ENCODE results near the gene DGKZ.
"Not testable (repeated sequence)": the region's sequence is repeated elsewhere in the genome, so short reads cannot be mapped to it uniquely, and the experiment has no call there.

The DGKZ gene

DNA sequence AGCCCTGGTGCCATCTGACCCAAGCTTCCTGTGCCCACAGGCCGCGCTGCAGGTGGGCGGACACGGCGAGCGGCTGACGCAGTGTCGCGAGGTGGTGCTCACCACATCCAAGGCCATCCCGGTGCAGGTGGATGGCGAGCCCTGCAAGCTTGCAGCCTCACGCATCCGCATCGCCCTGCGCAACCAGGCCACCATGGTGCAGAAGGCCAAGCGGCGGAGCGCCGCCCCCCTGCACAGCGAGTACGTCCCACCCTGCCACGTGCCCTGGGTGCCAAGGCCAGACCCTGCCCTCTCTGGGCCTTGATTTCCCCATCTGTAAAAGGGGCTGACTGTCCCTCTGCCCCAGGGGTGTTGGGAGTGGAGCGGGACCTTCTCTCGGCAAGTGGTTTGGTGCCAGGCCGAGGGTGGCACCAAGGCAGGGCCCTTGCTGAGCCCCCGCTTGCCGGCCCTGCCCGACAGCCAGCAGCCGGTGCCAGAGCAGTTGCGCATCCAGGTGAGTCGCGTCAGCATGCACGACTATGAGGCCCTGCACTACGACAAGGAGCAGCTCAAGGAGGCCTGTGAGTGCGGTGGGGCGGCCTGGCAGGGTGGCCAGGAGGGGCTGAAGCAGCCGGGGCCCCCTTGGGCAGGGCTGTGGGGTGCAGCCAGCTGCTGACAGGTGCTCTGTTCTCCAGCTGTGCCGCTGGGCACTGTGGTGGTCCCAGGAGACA lies 28.3 kb downstream of the DGKZ start:
- TF ChIP-seq CTCF (IDR thresholded peaks at IDR 0.05; ENCODE audit: low read depth, low read length) = no peak
- in situ Hi-C loops (cut with HindIII; ENCODE audit: low sequenced_read_pairs) = no loop called here
- DNase-seq (ENCODE audit: low read depth, low spot score) = no peak

GRCh38 chr11:46376258-46377050 lies 29.2 kb downstream of the DGKZ start:
- no peak for TF ChIP-seq CTCF (IDR thresholded peaks at IDR 0.05; ENCODE audit: low read depth, low read length)
- in situ Hi-C loops (cut with HindIII; ENCODE audit: low sequenced_read_pairs) = no loop called here
- H3K4me3 ChIP-seq (ENCODE audit: low read depth, low read length) = no peak overlapping the region
- no peak for DNase-seq (ENCODE audit: low read depth, low spot score)

More for the DNA sequence above, 28.3 kb downstream of the DGKZ start:
- no peak overlapping the region for H3K4me3 ChIP-seq (ENCODE audit: low read depth, low read length)

DNA sequence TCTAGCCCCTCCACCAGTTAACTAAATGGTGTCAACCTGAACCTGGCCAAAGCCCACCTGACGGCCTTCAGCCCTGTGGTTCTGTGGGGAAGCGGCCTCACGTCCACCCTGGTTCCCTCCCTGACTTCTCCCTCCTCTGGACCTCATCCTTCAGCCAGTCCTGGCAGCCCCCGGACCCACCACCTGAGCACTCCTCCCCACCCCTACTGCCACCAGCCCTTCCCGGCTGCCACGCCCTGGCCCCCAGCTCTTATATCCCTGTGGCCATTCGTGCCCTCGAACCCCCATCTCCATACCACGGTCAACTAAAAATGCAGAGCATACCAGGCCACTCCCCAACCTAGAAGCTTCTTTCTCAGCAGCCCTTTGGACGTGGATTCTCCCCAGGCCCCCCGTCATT lies 30.0 kb downstream of the DGKZ start:
- no peak overlapping the region for H3K4me3 ChIP-seq (ENCODE audit: low read depth, low read length)
- in situ Hi-C loops (cut with HindIII; ENCODE audit: low sequenced_read_pairs) = no loop called here
- TF ChIP-seq CTCF (IDR thresholded peaks at IDR 0.05; ENCODE audit: low read depth, low read length) = no peak
- DNase-seq (ENCODE audit: low read depth, low spot score) = no peak

- no peak overlapping the region for H3K4me3 ChIP-seq (ENCODE audit: low read depth, low read length)
- no peak for TF ChIP-seq CTCF (IDR thresholded peaks at IDR 0.05; ENCODE audit: low read depth, low read length)
- in situ Hi-C loops (cut with HindIII; ENCODE audit: low sequenced_read_pairs) = no loop called here
- DNase-seq (ENCODE audit: low read depth, low spot score) = no peak
These were observed 30.6 kb downstream of the DGKZ start for GRCh38 chr11:46377831-46378230.

DNA sequence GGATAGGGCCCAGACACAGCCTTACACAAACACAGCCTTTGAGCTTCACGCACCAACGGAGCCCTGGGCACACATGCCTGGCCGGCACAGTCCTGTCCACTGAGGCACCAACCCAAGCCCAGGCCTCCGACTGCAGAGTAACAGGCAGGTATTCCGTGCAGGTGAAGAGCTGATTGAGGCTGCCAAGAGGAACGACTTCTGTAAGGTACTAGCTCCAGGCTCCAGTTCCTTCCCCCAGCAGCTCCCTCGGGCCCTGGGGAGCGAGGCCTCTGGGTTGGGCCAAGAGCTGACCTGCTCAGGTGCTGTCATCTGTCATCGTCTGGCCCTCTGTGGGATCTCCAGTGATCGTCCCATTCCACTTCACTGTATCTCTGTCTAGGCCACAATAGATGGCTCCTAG lies 31.0 kb downstream of the DGKZ start:
- in situ Hi-C loops (cut with HindIII; ENCODE audit: low sequenced_read_pairs) = no loop called here
- H3K4me3 ChIP-seq (ENCODE audit: low read depth, low read length) = no peak overlapping the region
- TF ChIP-seq CTCF (IDR thresholded peaks at IDR 0.05; ENCODE audit: low read depth, low read length) = no peak
- no peak for DNase-seq (ENCODE audit: low read depth, low spot score)

- DNase-seq (ENCODE audit: low read depth, low spot score) = no peak
- in situ Hi-C loops (cut with HindIII; ENCODE audit: low sequenced_read_pairs) = no loop called here
- no peak for TF ChIP-seq CTCF (IDR thresholded peaks at IDR 0.05; ENCODE audit: low read depth, low read length)
- no peak overlapping the region for H3K4me3 ChIP-seq (ENCODE audit: low read depth, low read length)
These were observed 31.7 kb downstream of the DGKZ start for GRCh38 chr11:46378811-46379481.

DNA sequence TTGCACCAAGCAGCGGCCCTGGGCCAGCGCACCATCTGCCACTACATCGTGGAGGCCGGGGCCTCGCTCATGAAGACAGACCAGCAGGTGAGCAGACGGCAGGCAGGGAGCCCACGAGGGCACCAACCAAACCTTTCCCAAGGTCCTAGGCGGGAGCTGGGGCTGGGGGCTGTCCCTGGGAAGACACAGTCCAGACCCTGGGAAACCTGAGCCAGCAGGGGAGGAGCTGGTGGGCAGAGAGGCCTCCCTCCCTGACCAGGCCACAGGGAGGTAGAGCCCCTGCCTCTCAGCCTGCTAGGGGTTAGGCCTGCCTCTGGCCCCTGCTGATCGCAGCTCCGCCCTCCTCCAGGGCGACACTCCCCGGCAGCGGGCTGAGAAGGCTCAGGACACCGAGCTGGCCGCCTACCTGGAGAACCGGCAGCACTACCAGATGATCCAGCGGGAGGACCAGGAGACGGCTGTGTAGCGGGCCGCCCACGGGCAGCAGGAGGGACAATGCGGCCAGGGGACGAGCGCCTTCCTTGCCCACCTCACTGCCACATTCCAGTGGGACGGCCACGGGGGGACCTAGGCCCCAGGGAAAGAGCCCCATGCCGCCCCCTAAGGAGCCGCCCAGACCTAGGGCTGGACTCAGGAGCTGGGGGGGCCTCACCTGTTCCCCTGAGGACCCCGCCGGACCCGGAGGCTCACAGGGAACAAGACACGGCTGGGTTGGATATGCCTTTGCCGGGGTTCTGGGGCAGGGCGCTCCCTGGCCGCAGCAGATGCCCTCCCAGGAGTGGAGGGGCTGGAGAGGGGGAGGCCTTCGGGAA lies 32.4 kb downstream of the DGKZ start:
- DNase-seq (ENCODE audit: low read depth, low spot score); H3K4me3 ChIP-seq (ENCODE audit: low read depth, low read length); in situ Hi-C loops (cut with HindIII; ENCODE audit: low sequenced_read_pairs): not testable (repeated sequence)

All from astrocyte of the spinal cord (primary cell).